Medulla oblongata (tissue), 1 donor: ENCODE results near the gene NOXA1.
A peak's percentile ranks its signal among the peaks of the same experiment; 100 is the strongest.

Experiments used
- DNase-seq: peaks from one replicate; pipeline ENCODE4 v3.0.0-alpha.2; 2015; ENCODE audit errors: extremely low spot score

Gene NOXA1

GRCh38 chr9:137454597-137455358 is 31.6 kb downstream of the NOXA1 start:
- no peak for DNase-seq

- DNase-seq: no peak
These were observed 32.3 kb downstream of the NOXA1 start for GRCh38 chr9:137455359-137455991.

- peak; percentile 79 for DNase-seq
These were observed 33.1 kb downstream of the NOXA1 start for GRCh38 chr9:137456061-137456863.

- no peak for DNase-seq
These were observed 33.7 kb downstream of the NOXA1 start for GRCh38 chr9:137456864-137457405.

- no peak for DNase-seq
These were observed 34.4 kb downstream of the NOXA1 start for GRCh38 chr9:137457406-137458193.

- peak; percentile 74 for DNase-seq
These were observed 35.3 kb downstream of the NOXA1 start for GRCh38 chr9:137458194-137459151.

- peak; percentile 97 for DNase-seq
These were observed 36.0 kb downstream of the NOXA1 start, which contains the start of gene NSMF for GRCh38 chr9:137459152-137459600. TSS of gene NSMF (minus strand) at chr9:137459334. CDS start at chr9:137459102, 232 bp downstream.

- no peak for DNase-seq
These were observed 36.6 kb downstream of the NOXA1 start for GRCh38 chr9:137459601-137460362.

- no peak for DNase-seq
These were observed 37.4 kb downstream of the NOXA1 start for GRCh38 chr9:137460363-137461315.

- DNase-seq: no peak
These were observed 38.1 kb downstream of the NOXA1 start for GRCh38 chr9:137461316-137461662.

GRCh38 chr9:137461663-137462395 is 38.6 kb downstream of the NOXA1 start:
- DNase-seq: no peak

- no peak for DNase-seq
These were observed 39.3 kb downstream of the NOXA1 start for GRCh38 chr9:137462396-137462985.

- DNase-seq: no peak
These were observed 40.1 kb downstream of the NOXA1 start for GRCh38 chr9:137462986-137463930.

GRCh38 chr9:137463931-137464290 is 40.7 kb downstream of the NOXA1 start:
- no peak for DNase-seq

GRCh38 chr9:137464291-137464999 is 41.3 kb downstream of the NOXA1 start:
- no peak for DNase-seq
